DMS53 treated with DMSO at 0.1 percent for 48 hours (cell line): ENCODE measurements around the gene MYRFL.

Source experiments
- DNase-seq: peaks from one replicate; lab custom pipeline; 2025; ENCODE audit not compliant: unreplicated experiment; lab: John Stamatoyannopoulos, UW

MYRFL gene

DNA sequence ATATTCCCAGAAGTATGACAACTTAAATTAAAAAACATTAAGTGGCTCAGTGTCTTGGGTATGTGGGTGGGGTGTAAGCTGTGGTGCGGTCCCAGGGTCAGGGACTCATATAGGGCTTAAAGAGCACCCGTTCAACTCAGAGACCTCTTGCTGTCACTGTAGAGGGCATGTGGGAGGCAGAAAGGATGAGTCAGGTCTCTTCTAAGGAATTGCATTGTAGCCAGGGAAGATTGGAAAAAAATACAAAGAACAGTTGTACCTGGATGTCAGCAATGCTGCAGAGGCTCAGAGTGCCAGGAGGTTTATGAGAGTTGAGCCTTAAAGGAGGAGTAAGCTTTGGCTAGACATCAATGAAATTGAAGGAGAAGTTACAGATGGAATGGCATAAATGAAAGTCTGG lies 104.1 kb downstream of the MYRFL start:
- DNase-seq: no peak

DNA sequence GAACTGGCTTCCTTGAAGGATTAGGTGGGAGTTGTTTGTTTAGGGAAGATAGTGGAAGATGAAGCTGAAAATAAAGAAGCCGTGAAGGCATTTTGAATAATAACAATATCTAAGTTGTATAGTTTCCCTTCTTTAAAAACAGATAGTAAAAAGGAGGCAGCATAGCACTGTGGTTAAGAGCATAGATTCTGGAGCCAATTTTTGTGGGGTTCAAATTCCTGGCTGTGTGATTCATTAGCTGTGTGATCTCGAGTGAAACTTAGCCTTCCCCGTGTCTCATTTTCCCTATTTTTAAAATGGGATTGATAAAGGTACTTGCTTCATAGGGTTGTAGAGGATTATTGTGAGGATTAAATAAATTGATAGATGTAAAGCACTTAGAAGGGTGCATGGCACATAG lies 104.5 kb downstream of the MYRFL start:
- no peak for DNase-seq

DNA sequence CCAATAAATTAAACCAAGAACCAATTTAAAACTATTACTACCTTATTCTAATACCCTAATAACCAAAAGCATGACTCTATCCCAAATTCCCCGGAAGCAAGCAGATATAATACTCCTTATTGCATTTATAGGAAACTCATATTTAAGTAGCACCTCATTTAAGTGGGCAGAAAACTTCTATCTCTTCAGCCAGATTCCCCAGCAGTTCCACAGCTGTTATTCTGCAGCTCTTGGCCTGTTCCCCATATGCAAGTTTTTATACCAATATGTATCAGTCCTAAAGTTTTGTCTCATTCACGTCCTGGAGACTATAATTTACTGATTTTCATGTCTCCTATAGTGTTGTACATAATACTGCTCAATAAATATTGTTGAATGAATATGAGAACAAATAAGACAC lies 106.5 kb downstream of the MYRFL start:
- DNase-seq: no peak

DNA sequence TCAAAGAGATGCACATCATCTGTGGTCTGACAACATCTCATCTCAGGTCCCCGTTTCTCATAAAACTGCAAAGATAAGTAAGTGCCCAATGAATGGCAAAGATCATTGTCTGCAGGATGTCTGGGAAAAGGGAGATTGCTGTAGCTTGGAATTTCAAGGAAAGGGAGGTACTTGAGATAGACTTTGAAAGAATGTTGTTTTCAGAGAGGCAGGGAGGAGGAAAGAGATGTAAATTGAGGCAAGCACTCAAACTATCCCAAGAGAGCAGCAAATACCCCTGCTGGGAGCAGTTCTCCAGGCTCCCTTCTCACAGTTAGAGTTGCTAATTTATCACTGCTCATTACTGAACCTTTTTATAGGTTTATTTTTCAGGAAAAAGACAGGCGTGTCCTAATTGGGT lies 107.1 kb downstream of the MYRFL start:
- no peak for DNase-seq

DNA sequence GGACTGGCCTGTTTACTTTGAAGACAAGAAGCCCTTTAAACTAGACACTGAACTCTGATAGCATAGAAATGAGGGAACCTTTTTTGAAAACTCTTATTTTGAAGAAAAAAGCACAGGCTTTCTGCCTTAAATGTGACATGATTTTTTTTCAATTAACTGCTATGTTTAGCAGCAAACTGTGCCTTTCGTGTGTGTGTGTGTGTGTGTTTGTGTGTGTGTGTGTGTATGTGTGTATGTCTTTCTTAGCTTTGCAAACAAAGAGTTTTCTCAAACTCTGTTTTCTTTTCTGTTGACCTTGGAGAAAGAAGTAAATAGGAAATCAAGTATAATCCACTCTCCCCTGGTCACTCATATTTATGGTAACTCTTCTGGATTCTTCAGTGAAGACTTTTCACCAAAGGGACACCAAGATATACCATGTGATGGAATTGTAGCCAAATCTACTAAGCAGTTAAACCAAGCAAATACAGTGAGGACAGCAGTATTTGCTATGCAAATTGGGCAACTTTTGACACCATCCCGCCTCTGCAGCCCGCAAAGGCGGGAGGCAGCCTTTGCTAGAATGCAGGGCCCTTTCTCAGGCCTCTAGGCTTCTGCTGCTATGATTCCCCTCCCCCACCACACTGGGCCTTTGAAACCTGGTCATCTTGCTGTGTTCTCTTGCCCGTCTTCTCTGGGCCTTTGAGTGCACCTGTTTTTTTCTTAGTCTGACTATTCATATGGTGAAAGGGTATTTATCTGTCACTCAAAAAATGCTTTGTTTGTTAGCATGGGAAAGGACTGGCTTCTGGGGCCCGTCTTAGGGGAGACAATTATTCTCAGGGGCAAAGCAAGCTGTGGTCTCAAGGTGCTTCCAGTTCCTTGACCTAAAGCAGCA lies 107.9 kb downstream of the MYRFL start:
- no peak for DNase-seq

DNA sequence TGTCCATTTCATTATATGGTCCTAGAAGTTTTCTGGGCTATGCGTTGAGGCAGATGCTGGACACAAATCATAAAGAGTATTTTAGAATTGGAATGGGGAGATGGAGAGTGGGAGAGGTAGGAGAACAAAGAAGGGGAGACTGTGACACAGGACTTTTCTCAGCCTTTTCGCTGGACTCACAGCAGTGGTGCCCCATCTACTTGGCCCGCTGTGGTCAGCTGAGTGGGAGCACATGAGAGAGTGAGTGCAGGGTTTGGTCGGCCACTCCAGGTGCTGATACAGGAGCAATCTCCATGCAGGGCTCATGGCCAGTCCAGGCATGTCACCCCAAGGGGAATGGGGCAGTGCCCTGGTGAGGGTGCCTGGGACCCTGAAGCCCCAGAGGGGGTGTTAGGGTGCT lies 109.0 kb downstream of the MYRFL start:
- no peak for DNase-seq

DNA sequence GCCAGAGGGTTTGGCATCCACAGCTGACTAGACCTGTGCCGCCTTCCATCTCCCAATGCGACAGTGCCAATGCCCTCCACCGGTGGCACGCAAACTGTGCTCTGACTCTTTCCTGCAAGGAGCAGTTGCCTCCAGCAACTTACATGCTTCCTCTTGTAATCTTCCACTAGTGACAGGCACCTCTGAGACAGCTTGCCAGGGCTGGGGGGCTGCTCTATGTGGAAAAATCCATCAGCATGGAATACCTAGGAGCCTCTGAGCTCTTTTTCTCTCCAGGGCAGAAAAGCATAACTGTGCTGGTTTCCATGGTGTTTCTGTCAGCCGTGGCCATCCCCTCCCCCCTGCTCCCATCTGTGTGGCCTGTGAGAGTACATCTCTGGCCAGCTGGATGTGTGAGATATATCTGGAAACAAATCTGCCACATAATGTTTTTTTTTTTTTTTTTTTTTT lies 110.6 kb downstream of the MYRFL start:
- no peak for DNase-seq

DNA sequence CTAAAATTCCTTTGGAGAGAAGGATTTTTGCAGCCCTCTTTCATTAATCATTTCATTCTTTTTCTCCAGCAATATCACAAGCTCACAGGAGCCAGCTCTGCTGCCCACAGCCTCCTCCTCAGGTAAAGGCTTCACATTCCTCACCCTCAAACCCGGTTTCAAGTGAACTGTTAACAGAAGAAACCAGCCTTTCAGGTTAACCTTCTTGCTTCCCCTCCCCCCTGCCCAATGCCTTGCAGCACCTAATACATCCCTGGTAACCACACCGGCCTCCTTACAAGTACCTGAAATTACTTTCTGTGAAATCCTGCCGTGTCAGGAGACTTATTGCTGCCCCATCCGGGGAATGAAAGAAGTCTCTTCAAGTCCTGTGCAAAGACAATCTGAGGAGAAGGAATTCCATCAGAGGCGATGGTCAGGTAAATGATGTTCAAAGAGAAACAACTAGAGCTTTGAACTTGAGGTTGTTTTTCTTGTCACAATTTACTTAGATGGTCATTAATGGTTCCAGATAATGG lies 111.2 kb downstream of the MYRFL start:
- DNase-seq: no peak

DNA sequence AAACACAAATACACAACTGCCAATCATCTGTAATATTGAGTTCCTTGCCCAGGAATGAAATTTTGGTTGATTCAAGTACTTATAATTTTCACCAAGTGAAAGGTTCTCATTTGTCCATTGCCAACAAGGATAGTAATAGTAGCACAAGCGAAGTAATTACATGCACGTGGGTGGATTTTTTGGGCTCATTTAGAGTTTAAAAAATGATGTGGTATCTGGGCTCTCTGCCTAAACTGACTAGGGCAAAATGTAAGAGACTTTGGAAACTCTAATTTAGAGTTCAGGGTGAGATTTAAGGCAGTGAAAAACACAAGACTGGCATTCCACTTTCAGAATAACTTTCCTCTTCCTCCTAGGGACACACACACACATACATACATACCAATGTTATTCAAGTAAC lies 111.7 kb downstream of the MYRFL start:
- no peak for DNase-seq

DNA sequence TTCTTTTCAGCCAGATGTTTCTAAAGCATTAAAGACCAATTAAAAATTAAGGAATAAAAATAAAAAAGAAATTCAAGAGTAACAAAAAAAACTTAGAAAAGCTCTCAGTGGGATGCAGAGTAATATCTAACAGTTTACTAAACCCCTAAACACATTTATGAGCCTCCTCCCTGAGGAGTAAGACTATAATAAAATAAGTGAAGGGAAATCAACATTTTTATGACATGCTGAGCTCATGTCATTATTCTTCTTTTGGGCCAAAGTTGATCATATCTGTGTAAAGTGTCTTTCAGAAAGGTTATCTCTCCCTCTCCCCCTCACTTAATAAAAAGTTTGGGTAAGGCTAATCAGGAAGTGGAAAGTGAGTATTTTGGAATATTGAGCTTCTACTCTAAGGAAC lies 122.1 kb downstream of the MYRFL start:
- no peak for DNase-seq

DNA sequence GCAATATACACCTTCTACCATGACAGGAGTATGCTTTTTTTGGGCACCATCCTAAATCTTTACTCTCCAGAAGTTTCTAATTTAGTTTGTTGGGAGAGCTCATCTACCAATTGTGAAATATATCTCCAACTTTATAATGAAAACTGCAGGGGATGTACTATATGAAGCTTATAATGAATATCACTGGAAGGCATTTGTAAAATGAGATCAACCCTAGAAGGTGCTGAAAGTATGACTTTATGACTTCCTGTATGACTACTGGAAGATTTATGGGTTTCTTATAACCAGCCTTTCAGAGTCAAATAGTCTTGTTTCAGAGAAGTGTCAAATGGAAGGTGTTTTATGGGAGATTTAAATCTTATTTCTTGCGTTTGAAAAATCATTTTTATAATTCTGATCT lies 122.9 kb downstream of the MYRFL start:
- no peak for DNase-seq

DNA sequence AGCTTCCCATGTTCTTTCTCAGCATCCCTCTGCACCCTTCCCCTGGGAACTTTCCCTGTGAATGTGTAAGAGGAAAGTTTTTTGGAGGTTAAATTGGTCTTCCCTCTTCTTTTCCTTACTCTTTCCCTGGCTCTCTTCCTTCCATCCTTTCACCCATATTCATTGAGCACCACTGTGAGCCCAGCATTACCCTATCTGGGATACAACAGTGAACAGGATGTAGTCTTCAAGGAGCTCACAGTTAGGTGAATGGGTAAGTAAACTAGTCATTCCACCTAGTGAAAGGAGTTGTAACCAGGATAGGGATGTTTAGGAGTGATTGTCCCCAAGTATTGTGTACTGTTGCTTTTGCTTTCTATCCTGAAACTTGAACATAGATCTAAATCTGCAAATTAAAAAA lies 123.8 kb downstream of the MYRFL start:
- DNase-seq: no peak

DNA sequence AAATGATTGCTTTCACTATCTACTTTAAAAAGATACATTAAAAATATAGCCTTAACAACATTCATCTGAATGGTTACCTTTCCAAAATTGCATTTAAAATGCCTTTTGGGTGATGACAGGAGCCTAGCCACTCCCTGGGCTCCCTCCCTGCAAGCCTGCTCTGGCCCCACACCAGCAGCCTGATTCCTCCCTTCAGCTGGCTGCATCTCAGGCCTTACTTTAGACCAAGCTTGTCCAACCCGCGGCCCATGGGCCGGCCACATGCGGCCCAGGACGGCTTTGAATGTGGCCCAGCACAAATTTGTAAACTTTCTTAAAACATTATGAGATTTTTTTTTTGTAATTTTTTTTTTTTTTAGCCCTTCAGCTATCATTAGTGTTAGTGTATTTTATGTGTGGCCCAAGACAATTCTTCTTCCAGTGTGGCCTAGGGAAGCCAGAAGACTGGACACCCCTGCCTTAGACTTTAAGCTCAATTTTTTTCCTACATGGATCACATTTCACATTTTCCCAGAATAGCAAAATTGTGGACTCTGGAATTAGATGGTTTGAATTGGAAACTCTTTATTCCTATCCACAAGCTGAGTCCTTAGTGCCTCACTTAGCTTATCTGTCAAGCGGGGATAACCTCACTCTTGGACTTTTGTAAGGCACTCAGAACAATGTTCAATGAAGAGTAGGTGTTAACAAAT lies 124.4 kb downstream of the MYRFL start:
- no peak for DNase-seq

DNA sequence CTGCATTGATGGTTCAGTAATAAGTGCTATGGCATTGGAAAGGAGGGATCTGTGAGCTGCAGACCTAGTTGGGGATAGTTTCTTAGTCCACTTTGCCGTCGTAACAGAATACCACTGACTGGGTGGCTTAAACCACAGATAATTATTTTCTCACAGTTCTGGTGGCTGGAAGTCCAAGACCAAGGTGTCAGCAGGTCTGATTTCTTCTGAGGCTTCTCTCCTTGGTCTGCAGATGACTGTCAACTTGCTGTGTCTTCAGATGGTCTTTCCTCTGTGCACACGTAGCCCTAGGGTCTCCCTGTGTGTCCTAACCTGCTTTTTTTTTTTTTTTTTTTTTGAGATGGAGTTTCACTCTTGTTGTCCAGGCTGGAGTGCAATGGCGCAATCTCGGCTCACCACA lies 126.1 kb downstream of the MYRFL start:
- no peak for DNase-seq

DNA sequence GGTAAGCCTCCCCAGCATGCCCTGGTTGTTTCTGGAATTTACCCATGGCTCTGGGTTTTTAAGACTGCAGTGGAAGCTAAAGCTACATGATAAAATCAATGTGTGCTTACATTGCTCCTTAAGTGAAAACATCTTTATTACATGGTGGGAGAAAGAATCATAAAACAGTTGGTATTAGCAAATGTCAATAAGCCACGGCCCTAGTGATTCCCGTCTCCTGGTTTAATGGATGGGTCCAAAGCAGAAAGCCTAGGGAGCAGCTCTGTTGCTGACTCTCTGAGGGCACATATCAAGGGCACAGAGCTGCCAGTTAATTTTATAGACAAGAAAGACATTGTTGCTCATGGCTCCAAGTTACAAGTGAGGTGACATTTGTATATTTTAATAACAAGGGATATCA lies 127.9 kb downstream of the MYRFL start:
- DNase-seq: no peak

DNA sequence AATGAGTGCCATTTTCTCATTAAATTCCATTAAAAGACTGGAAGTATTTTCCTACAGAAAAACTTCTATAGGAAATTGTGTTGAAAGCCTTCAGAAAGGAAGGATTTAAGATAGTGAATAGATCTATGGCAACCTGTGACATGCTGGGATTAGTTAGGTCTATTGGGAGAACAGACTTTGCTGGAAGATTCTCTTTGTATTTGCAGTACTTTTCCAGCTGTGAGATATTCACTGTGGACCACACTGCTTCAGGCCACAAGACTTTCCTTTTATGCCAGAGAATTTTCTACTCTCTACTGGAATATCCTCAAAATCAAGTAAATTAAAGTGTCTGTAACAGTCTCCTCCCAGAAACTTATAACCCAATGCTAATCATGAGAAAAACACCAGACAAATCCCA lies 136.2 kb downstream of the MYRFL start:
- DNase-seq: no peak

DNA sequence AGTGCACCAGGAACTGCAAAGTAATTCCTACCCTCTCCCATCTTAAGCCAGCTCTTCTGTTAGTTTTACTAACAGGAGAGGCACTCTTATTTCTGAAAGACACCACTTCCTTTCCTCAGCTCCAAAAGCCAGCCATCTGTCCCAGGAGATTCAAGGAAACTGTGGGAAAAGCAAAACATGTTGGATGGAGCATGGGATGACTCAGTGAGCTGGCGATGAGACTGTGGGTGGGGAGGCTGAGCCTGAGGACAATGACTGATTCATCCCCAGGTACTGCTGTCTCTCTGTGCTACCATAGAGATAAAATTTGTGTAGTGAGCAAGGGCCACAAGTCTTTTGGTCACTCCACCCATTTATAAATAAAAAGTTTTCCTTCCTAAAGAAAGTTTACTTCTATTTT lies 141.4 kb downstream of the MYRFL start:
- DNase-seq: peak; percentile 35

DNA sequence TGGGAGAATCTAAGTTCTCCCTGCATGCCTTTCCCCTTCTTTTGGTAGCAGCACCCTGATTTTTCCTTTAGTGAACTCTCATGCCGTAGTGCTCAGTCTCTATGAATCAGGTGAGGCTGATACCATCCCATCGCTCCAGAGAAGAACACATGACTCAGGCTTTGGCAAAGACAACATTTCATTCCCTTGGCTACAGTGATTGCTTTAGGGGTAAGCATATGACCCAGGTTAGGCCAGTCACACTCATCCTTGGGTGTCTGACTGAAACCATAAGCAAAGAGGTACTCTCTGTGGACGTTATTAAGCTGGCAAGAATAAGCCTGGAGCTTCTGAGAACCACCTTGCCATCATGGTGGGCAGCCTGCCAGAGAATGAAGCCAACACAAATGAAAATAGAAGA lies 141.8 kb downstream of the MYRFL start:
- no peak for DNase-seq

DNA sequence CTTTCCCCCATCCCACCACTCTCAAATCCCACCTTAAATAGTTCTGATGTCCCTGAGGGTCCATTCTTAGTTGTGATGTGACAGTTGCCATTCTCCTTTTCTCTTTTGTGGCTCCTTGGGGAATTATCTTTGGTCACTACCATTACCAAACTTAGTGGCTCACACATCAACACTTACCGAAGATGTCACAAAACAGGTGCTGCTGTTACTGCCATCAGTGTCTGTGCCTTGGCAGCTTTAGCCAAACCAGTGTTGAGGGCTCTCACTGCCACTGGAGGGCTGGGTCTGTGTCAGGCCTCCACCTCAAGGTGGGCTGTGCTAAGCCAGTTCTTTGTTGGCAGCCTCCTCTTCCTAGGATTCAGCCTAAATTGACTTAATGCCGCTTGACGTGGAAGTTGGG lies 144.0 kb downstream of the MYRFL start:
- no peak for DNase-seq

DNA sequence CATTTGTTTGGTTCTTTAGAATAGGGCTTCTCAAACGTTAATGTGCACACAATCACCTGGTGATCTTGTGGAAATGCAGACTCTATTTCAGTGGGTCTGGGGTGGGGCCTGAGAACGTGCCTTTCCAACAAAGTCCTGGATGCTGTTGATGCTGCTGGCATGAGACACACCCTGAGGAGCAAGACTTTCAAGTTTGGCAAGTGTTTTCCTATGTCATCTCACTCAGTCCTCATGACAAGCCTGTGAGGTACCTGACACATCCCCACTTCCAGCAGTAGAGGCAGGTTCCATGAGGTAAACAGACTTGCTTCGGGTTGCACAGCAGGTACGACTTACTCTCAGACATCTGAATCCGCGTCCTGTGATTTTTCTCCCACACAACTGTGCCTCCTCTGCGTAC lies 147.1 kb downstream of the MYRFL start:
- DNase-seq: no peak

DNA sequence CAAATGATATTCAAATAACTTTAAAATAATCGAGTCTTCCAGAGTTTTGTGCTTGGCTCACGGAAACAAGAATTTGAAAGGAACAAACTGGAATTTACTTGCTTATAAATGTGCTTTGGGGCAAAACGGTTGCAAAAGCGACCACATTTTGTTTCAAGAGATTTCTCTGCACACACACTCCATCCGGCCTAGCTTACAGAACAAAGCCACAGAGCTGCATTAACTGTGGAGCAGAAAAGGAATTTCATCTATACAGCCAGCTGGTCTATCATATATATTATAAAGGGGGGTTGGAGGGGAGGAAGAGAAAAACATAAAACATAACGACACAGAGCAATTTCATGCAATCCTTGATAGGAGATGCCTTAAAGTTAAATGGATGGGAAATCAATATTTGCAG lies 153.0 kb downstream of the MYRFL start:
- no peak for DNase-seq

DNA sequence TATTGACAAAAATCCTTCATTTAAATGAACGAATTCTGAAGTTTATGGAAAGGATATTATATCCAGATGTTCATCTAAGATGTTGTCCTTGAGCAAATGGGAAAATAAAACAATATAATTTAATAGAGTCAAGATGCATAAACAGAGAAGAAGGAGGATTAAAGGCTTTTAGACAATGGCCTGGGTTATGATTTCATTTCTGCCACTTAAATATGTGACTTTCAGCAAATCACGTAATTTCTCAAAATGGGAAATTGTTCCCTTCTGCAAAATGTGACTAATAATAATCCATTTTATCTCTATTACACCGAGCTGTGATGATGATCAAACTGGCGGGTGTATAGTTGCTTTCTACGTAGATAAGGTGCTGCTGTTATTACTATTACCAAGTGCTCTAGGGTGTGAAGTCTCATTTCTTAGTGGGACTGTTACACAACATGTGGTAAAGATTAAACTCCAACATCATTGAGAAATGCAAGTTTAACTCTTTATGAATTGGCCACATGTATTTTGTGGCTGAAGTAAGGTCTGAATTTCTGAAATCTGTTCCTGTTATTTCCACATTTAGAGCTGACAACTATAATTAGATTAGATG lies 157.0 kb downstream of the MYRFL start:
- DNase-seq: no peak
